Stimulated activated CD4-positive, alpha-beta T cell treated with anti-CD3 and anti-CD28 coated beads, TNF-alpha, amount 100 ng/mL, for 48 hours (primary cell): ENCODE data around the gene TNKS2.
A peak's percentile ranks its signal among the peaks of the same experiment; 100 is the strongest.
"Not testable (repeated sequence)": the region's sequence is repeated elsewhere in the genome, so short reads cannot be mapped to it uniquely, and the experiment has no call there.

ENCODE experiments used
- DNase-seq, 3 donors: peaks; one replicate each; pipeline ENCODE4 v3.0.0-alpha.2; 2020; ENCODE audit warnings: low read depth in 3 of 3

TNKS2 gene

GRCh38 chr10:91797874-91798648, at the start of gene TNKS2:
TNKS2 (plus strand) TSS chr10:91798426; CDS start chr10:91798691, 265 bp downstream.
- peak; percentile 90 for DNase-seq

- not testable (repeated sequence) for DNase-seq
These were observed 48.6 kb upstream of the TNKS2 start for GRCh38 chr10:91749592-91749991.

GRCh38 chr10:91756286-91756685, 41.9 kb upstream of the TNKS2 start:
- no peak for DNase-seq

- no peak for DNase-seq
These were observed 39.7 kb upstream of the TNKS2 start for GRCh38 chr10:91758303-91759146.

GRCh38 chr10:91759581-91759986, 38.6 kb upstream of the TNKS2 start:
- DNase-seq: no peak

GRCh38 chr10:91761721-91762120, 36.5 kb upstream of the TNKS2 start:
- DNase-seq: no peak

- DNase-seq: no peak
These were observed 35.3 kb upstream of the TNKS2 start for GRCh38 chr10:91762878-91763277.

GRCh38 chr10:91766676-91767075, 31.6 kb upstream of the TNKS2 start:
- no peak for DNase-seq

- no peak for DNase-seq
These were observed 30.1 kb upstream of the TNKS2 start for GRCh38 chr10:91768123-91768522.

- no peak for DNase-seq
These were observed 26.3 kb upstream of the TNKS2 start for GRCh38 chr10:91771907-91772306.

GRCh38 chr10:91772461-91772860, 25.8 kb upstream of the TNKS2 start:
- DNase-seq: no peak

- DNase-seq: no peak
These were observed 25.4 kb upstream of the TNKS2 start for GRCh38 chr10:91772869-91773268.

GRCh38 chr10:91774571-91774970, 23.7 kb upstream of the TNKS2 start:
- no peak for DNase-seq

- DNase-seq: no peak
These were observed 22.5 kb upstream of the TNKS2 start for GRCh38 chr10:91775731-91776130.

- no peak for DNase-seq
These were observed 22.0 kb upstream of the TNKS2 start for GRCh38 chr10:91776266-91776665.

- no peak for DNase-seq
These were observed 19.7 kb upstream of the TNKS2 start for GRCh38 chr10:91778485-91778884.

- no peak for DNase-seq
These were observed 19.1 kb upstream of the TNKS2 start for GRCh38 chr10:91779011-91779605.

GRCh38 chr10:91782539-91782938, 15.7 kb upstream of the TNKS2 start:
- no peak for DNase-seq

- no peak for DNase-seq
These were observed 12.4 kb upstream of the TNKS2 start for GRCh38 chr10:91785830-91786229.

- DNase-seq: no peak
These were observed 11.0 kb upstream of the TNKS2 start for GRCh38 chr10:91787258-91787657.

GRCh38 chr10:91787810-91788209, 10.4 kb upstream of the TNKS2 start:
- no peak for DNase-seq

GRCh38 chr10:91788527-91788926, 9.7 kb upstream of the TNKS2 start:
- DNase-seq: no peak
